Transverse colon (tissue), 4 donors: ENCODE results near the gene SFXN4. TPM values are rescaled to one million over a fixed set of nuclear protein-coding genes. Genes with fewer than 3 reads are reported as not detected.
A peak's percentile ranks its signal among the peaks of the same experiment; 100 is the strongest.

Experiments
- DNase-seq: peaks from one replicate; pipeline ENCODE4 v3.0.0-alpha.2; 2019
- H3K27ac ChIP-seq, 4 donors: fragments of 200-600 bp; sonication (generic); 2 replicates each; pipeline ENCODE4 v1.5.1; 2016 to 2018; ENCODE audit warnings: inconsistent platforms in 4 of 4
- H3K27me3 ChIP-seq: fragments of 200-600 bp; sonication (generic); 2 replicates; pipeline ENCODE4 v1.5.1; 2017; ENCODE audit warnings: inconsistent platforms
- H3K36me3 ChIP-seq, 4 donors: fragments of 200-600 bp; sonication (generic); 2 replicates each; pipeline ENCODE4 v1.5.1; 2017 to 2019; ENCODE audit warnings: inconsistent platforms in 4 of 4
- H3K4me1 ChIP-seq, 4 donors: fragments of 200-600 bp; sonication (generic); 2 replicates each; pipeline ENCODE4 v1.5.1; 2017 to 2020; ENCODE audit warnings: inconsistent platforms in 4 of 4
- H3K4me3 ChIP-seq, 4 donors: fragments of 200-600 bp; sonication (generic); 1 replicate in 1 of 4; 2 replicates in 3 of 4; pipeline versions ENCODE4 v1.5.1 to v1.6.1; 2017 to 2019; ENCODE audit warnings: inconsistent platforms in 4 of 4
- H3K9me3 ChIP-seq, 2 donors: fragments of 200-600 bp; sonication (generic); 2 replicates each; pipeline ENCODE4 v1.5.1; 2017 to 2019; ENCODE audit warnings: inconsistent platforms in 2 of 2
- EP300 ChIP-seq: sonication (generic); formaldehyde crosslinking; IDR thresholded peaks from one replicate; pipeline ENCODE4 v1.6.1; 2017; ENCODE audit warnings: antibody characterized with exemption, low read depth
- POLR2A ChIP-seq: fragments of 450-650 bp; IDR thresholded peaks from one replicate; pipeline ENCODE4 v1.6.1; 2016; ENCODE audit warnings: antibody characterized with exemption, mild to moderate bottlenecking, moderate library complexity
- POLR2AphosphoS5 ChIP-seq, 3 donors: sonication (generic); formaldehyde crosslinking; IDR thresholded peaks; one replicate each; pipeline ENCODE4 v1.6.1; 2016; ENCODE audit warnings: antibody characterized with exemption in 3 of 3
- WGBS, 2 donors: methylation state at CpG; one replicate each; pipeline ENCODE4 v1.1.5; 2018; ENCODE audit warnings: low coverage in 1 of 2; 5-methylcytosine and 5-hydroxymethylcytosine counted together
- in situ Hi-C, 4 donors: fragments of 200-750 bp; cut with MboI; loops; one replicate each; pipeline versions ENCODE4 v1.15.0 to v1.15.1; 2017; ENCODE audit warnings: low sequenced_read_pairs in 3 of 4, low pct_ligation_motif_present in 1 of 4, low pct_unique_long_range_greater_than_20kb in 1 of 4
- intact Hi-C: fragments of 100-400 bp; cut with DNase I; formaldehyde crosslinking; loops from one replicate; pipeline ENCODE4 v1.15.1; 2023; ENCODE audit warnings: low total_unique reads
- total RNA-seq, 4 donors: library from RNA; depleted of rRNA; stranded (reverse); fragments of >200 nt; gene quantifications; one replicate each; pipeline ENCODE4 v1.1.0, GENCODE V29; 2016
- TF ChIP-seq, protein P1 (sequence below), 5 experiments: fragments of 200-600 bp in 3 of 5; fragments of 450-650 bp in 2 of 5; sonication (generic) in 3 of 5; IDR thresholded peaks; 1 replicate in 2 of 5; 2 replicates in 3 of 5; pipeline ENCODE4 v1.5.1; 2016 to 2017; ENCODE audit warnings: antibody characterized with exemption in 5 of 5, inconsistent platforms in 3 of 5, mild to moderate bottlenecking in 2 of 5, moderate library complexity in 1 of 5

Gene SFXN4
- total RNA-seq, 4 donors from 2014 or later: 15.0 to 61.3 (median 27.7) TPM

DNA sequence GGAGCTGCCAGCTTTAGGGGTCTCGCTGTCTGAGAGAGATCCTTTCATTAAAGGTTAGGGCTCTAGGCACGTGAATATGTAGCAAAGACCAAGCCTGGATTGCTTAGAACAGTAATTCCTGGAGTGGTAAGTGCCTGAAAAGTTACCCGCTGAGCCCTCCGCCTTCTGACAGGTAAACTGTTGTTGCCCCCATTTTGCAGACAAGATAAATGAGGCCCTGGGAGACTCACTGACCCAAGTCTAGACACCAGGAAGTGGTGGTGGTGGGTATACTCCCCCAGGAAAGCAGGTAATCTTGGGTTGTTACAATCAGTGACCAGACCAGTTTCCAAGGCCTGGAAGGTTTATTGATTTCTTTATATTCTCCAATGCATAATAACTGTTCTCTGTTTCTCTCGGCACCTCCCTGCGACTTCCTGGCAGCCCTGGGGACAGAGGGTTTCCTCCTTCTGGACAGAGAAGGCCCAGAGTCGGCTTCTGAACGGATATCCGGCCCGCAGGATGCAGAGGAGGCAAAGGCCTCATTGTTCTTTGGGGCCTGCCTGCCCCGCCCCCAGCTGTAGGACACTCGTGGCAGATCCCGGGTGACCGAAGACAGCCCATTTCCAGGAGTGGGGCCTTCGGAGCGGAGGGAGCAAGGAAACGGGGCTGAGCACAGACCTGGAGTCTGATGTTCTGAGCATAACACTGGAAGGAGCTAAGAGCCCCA lies 40.5 kb upstream of the SFXN4 start:
- in situ Hi-C loops: loop anchor here in 1 of 4 donors (10.0 kb wide), 2 partner anchors 209 to 239 kb away; no protein-coding TSS in a partner anchor
- H3K4me3 ChIP-seq: peak overlapping the region in 3 of 4 donors; percentile 73 to 95 (median 93)
- peaks cover 9% of the 10 kb centered on the region for H3K27me3 ChIP-seq
- peaks cover 11 to 37% (median 21%) of the 10 kb centered on the region in 4 donors for H3K4me1 ChIP-seq
- peak overlapping the region; percentile 99 to 100 (median 100) for H3K27ac ChIP-seq
- TF ChIP-seq EP300 (no peak), POLR2A (no peak), POLR2AphosphoS5 (IDR thresholded peaks at IDR 0.05) (peak in 1 of 3 donors; percentile 27)
- TF ChIP-seq, protein P1, sequence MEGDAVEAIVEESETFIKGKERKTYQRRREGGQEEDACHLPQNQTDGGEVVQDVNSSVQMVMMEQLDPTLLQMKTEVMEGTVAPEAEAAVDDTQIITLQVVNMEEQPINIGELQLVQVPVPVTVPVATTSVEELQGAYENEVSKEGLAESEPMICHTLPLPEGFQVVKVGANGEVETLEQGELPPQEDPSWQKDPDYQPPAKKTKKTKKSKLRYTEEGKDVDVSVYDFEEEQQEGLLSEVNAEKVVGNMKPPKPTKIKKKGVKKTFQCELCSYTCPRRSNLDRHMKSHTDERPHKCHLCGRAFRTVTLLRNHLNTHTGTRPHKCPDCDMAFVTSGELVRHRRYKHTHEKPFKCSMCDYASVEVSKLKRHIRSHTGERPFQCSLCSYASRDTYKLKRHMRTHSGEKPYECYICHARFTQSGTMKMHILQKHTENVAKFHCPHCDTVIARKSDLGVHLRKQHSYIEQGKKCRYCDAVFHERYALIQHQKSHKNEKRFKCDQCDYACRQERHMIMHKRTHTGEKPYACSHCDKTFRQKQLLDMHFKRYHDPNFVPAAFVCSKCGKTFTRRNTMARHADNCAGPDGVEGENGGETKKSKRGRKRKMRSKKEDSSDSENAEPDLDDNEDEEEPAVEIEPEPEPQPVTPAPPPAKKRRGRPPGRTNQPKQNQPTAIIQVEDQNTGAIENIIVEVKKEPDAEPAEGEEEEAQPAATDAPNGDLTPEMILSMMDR (IDR thresholded peaks at IDR 0.05): no peak
- intact Hi-C loops: loop anchor here (5.0 kb wide), 2 partner anchors 96 to 216 kb away; no protein-coding TSS in a partner anchor
- H3K9me3 ChIP-seq: no peaks in the 10 kb centered on the region
- WGBS, 2 donors: 25% methylated on average over 16 of the region's 17 CpGs; no CpG with 5 or more reads in 1 of the 2 donors
- DNase-seq: peak; percentile 77
- H3K36me3 ChIP-seq: no peaks in the 10 kb centered on the region

DNA sequence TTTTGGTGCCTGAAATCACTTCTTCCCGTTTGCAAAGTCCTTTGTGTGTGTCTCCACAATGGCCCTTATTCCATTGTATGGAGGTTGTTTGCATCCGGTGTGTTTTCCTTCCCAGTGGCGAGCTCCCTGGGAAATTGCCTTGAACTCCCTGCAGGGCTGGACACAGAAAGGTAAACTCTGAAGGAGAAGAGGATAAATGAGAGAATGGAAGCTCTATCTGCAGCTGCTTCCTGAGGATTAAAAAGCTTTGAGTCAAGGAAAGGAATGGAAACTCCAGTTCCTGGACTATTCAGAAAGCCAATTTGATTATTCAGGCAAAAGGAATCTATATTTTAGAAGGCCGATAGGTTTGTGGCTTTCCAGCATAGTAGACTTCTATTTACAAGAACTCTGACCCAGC lies 37.5 kb upstream of the SFXN4 start:
- H3K4me3 ChIP-seq: no peak overlapping the region
- no peak for DNase-seq
- H3K27me3 ChIP-seq: peaks cover 2% of the 10 kb centered on the region
- 69% methylated on average over 1 to 4 of the region's 4 CpGs for WGBS, 2 donors
- no peaks in the 10 kb centered on the region for H3K36me3 ChIP-seq
- peaks cover 8 to 16% (median 11%) of the 10 kb centered on the region in 4 donors for H3K4me1 ChIP-seq
- in situ Hi-C loops (loop anchor here in 1 of 4 donors (10.0 kb wide), 2 partner anchors 212 to 242 kb away; no protein-coding TSS in a partner anchor), intact Hi-C loops (no loop called here)
- no peaks in the 10 kb centered on the region for H3K9me3 ChIP-seq
- TF ChIP-seq POLR2A: no peak
- no peak for TF ChIP-seq EP300
- no peak for TF ChIP-seq POLR2AphosphoS5 (IDR thresholded peaks at IDR 0.05)
- TF ChIP-seq, protein P1 (IDR thresholded peaks at IDR 0.05): no peak
- H3K27ac ChIP-seq: no peak overlapping the region

GRCh38 chr10:119201233-119201632 lies 35.7 kb upstream of the SFXN4 start:
- TF ChIP-seq POLR2AphosphoS5 (IDR thresholded peaks at IDR 0.05): no peak
- 85% methylated on average over 1 of the region's 1 CpG; no CpG with 5 or more reads in 1 of the 2 donors for WGBS, 2 donors
- Histone ChIP-seq H3K27me3 (peaks cover 4% of the 10 kb centered on the region), H3K27ac (no peak overlapping the region), H3K4me3 (no peak overlapping the region), H3K9me3 (no peaks in the 10 kb centered on the region), H3K4me1 (peaks cover 6 to 10% (median 7%) of the 10 kb centered on the region in 4 donors), H3K36me3 (no peaks in the 10 kb centered on the region)
- DNase-seq: no peak
- intact Hi-C loops: no loop called here
- in situ Hi-C loops: loop anchor here in 1 of 4 donors (10.0 kb wide), 2 partner anchors 214 to 244 kb away; no protein-coding TSS in a partner anchor

DNA sequence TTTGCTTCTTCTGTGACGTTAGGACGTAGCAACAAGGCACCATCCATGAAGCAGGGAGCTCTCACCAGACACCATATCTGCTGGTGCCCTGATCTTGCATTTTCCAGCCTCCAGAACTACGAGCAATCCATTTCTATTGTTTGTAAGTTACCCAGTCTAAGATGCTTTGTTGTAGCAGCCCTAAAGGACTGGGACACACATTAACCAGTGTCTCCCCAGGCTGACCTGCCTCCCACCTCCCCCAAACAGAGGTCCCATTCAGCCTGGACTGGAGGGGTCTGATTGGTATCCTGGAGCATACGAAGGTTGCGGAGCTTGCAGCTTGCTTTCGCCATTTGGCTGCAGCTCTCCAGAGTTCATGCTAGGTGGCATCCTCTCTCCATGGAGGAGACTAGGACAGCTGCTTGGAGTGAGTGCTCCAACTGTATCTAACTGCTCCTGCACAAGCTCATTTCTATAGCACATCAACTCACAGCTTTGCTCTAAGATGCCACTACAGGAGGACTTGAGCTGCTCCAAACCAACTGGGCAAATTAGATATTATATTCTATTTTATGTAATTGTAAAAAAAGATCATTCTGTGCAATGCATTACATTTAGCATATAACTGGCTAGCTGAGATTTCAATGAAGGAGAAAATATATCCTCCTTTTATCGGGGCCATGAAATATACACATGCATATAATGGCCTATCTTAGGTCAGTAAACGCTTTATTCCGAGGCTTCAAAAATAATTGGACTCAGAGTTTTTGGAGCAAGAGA lies 33.9 kb upstream of the SFXN4 start:
- H3K27me3 ChIP-seq: peaks cover 4% of the 10 kb centered on the region
- in situ Hi-C loops (loop anchor here in 3 of 4 donors (10.0 kb wide), 1 partner anchor 215 kb away; no protein-coding TSS in a partner anchor), intact Hi-C loops (loop anchor here (5.0 kb wide), 1 partner anchor 248 kb away; no protein-coding TSS in a partner anchor)
- 42 to 44% methylated on average over 6 to 9 of the region's 9 CpGs for WGBS, 2 donors
- DNase-seq: peak; percentile 63
- H3K4me1 ChIP-seq: peaks cover 0 to 2% (median 0%) of the 10 kb centered on the region in 4 donors
- H3K27ac ChIP-seq: no peak overlapping the region
- H3K9me3 ChIP-seq: no peaks in the 10 kb centered on the region
- TF ChIP-seq POLR2A: no peak
- TF ChIP-seq EP300: no peak
- TF ChIP-seq, protein P1 (IDR thresholded peaks at IDR 0.05): peak; percentile 68 to 77 (median 74)
- no peaks in the 10 kb centered on the region for H3K36me3 ChIP-seq
- no peak overlapping the region for H3K4me3 ChIP-seq
